Ovary (tissue), 9 donors: ENCODE measurements around the gene UBXN2A. TPM values are rescaled to one million over a fixed set of nuclear protein-coding genes. Genes with fewer than 3 reads are reported as not detected.

Source experiments
- DNase-seq, 5 donors: peaks; one replicate each; pipeline ENCODE4 v3.0.0-alpha.2; 2019 to 2020
- H3K27ac ChIP-seq, 2 donors: fragments of 200-600 bp; one replicate each; pipeline versions ENCODE4 v1.5.1 to v1.8.0; 2019 to 2022
- H3K27me3 ChIP-seq: fragments of 200-600 bp; one replicate; pipeline ENCODE4 v1.8.0; 2022
- H3K36me3 ChIP-seq: fragments of 200-600 bp; sonication (generic); one replicate; pipeline ENCODE4 v1.5.1; 2019
- H3K4me1 ChIP-seq: one replicate; pipeline ENCODE4 v1.8.1; 2013; ENCODE audit warnings: mild to moderate bottlenecking, moderate library complexity; ENCODE audit not compliant: insufficient read depth
- H3K4me3 ChIP-seq: fragments of 200-600 bp; sonication (generic); one replicate; pipeline ENCODE4 v1.5.1; 2017
- H3K9me3 ChIP-seq, 2 donors: fragments of 200-600 bp in 1 of 2; sonication (generic) in 1 of 2; one replicate each; pipeline versions ENCODE4 v1.5.1 to v1.8.1; 2013 to 2019; ENCODE audit warnings: mild to moderate bottlenecking in 1 of 2, moderate library complexity in 1 of 2
- CTCF ChIP-seq, 3 donors: fragments of 450-650 bp in 2 of 3; fragments of 200-600 bp in 1 of 3; IDR thresholded peaks; one replicate each; pipeline versions ENCODE4 v1.5.1 to v1.8.0; 2016 to 2022; ENCODE audit warnings: antibody characterized with exemption in 3 of 3, mild to moderate bottlenecking in 1 of 3
- EP300 ChIP-seq: sonication (generic); formaldehyde crosslinking; IDR thresholded peaks from one replicate; pipeline ENCODE4 v1.6.1; 2017; ENCODE audit warnings: antibody characterized with exemption
- POLR2A ChIP-seq: fragments of 450-650 bp; IDR thresholded peaks from one replicate; pipeline ENCODE4 v1.6.1; 2017; ENCODE audit warnings: antibody characterized with exemption, mild to moderate bottlenecking, moderate library complexity
- WGBS, 3 donors: extraction: QIAGEN DNeasy Blood & Tissue Kit in 1 of 3; methylation state at CpG; one replicate each; pipeline versions ENCODE4 v1.1.5 to v1.1.7; 2013 to 2017; 5-methylcytosine and 5-hydroxymethylcytosine counted together
- intact Hi-C, 4 donors: fragments of 100-400 bp; cut with DNase I; formaldehyde crosslinking; loops; one replicate each; pipeline versions ENCODE4 v1.11.0 to v1.15.1; 2022 to 2023
- polyA plus RNA-seq, 2 donors: library from polyadenylated mRNA; stranded (reverse); fragments of 200-250 nt in 1 of 2; fragments of 350-450 nt in 1 of 2; fragmentation: Illumina TruSeq in 1 of 2; extraction: RNeasy Lipid Tissue Mini Kit (QIAGEN cat#74804) in 1 of 2; gene quantifications; one replicate each; pipeline ENCODE4 v1.2.3, GENCODE V29; 2013 to 2014
- total RNA-seq, 7 donors: library from RNA; depleted of rRNA in 2 of 7; stranded (reverse); fragments of >200 nt in 2 of 7; fragmentation: NEBNext Ultra II Directional in 3 of 7; extraction: Animal tissue kit (Norgen Biotek cat#: 25700) in 3 of 7; gene quantifications; one replicate each; pipeline versions ENCODE4 v1.1.0 to v1.2.4, GENCODE V29; 2016 to 2023
- donor health status: DM: no; HTN: no; CAD: no; lungs with moderate emphysema.
- donor health status: DM: no; HTN: no; CAD: no.
- donor health status: Bipolar disorder and iron deficiency.
- donor health status: DM: yes; HTN: yes; CAD: no.
- donor health status: DM: no; HTN: no; CAD: no.
- donor health status: DM: yes; HTN: yes; CAD: no.

UBXN2A gene
- total and polyA plus RNA-seq, 9 donors, result 6.0 to 16.3 (median 14.0) TPM

GRCh38 chr2:23953625-23954024 is 13.4 kb downstream of the UBXN2A start:
- H3K27ac ChIP-seq, result no peak overlapping the region
- peaks cover 3% of the 10 kb centered on the region for H3K4me1 ChIP-seq
- H3K36me3 ChIP-seq, result no peaks in the 10 kb centered on the region
- DNase-seq, result no peak
- H3K9me3 ChIP-seq, result no peaks in the 10 kb centered on the region
- intact Hi-C loops, result no loop called here
- no peaks in the 10 kb centered on the region for H3K27me3 ChIP-seq
- TF ChIP-seq CTCF (IDR thresholded peaks at IDR 0.05) (no peak), POLR2A (no peak), EP300 (no peak)
- H3K4me3 ChIP-seq, result no peak overlapping the region

- no peak overlapping the region for H3K27ac ChIP-seq
- H3K9me3 ChIP-seq, result no peaks in the 10 kb centered on the region
- H3K4me3 ChIP-seq, result no peak overlapping the region
- H3K4me1 ChIP-seq, result peaks cover 3% of the 10 kb centered on the region
- no peaks in the 10 kb centered on the region for H3K27me3 ChIP-seq
- intact Hi-C loops, result no loop called here
- no peaks in the 10 kb centered on the region for H3K36me3 ChIP-seq
- 61 to 75% (median 65%) methylated on average over 6 of the region's 6 CpGs for WGBS, 3 donors
- no peak for TF ChIP-seq EP300
- no peak for TF ChIP-seq POLR2A
- no peak for TF ChIP-seq CTCF (IDR thresholded peaks at IDR 0.05)
- no peak for DNase-seq
These were observed 14.2 kb downstream of the UBXN2A start for GRCh38 chr2:23954325-23955014.

GRCh38 chr2:23967846-23968245 is 27.6 kb downstream of the UBXN2A start:
- H3K36me3 ChIP-seq, result no peaks in the 10 kb centered on the region
- H3K27me3 ChIP-seq, result no peaks in the 10 kb centered on the region
- H3K9me3 ChIP-seq, result no peaks in the 10 kb centered on the region
- DNase-seq, result no peak
- TF ChIP-seq EP300 (no peak), CTCF (IDR thresholded peaks at IDR 0.05) (no peak), POLR2A (no peak)
- H3K27ac ChIP-seq, result no peak overlapping the region
- WGBS, 3 donors, result 96 to 99% (median 97%) methylated on average over 4 of the region's 4 CpGs
- no peaks in the 10 kb centered on the region for H3K4me1 ChIP-seq
- intact Hi-C loops, result no loop called here
- H3K4me3 ChIP-seq, result no peak overlapping the region

GRCh38 chr2:23976883-23977282 is 36.6 kb downstream of the UBXN2A start:
- H3K9me3 ChIP-seq, result no peaks in the 10 kb centered on the region
- no peaks in the 10 kb centered on the region for H3K36me3 ChIP-seq
- intact Hi-C loops, result no loop called here
- no peaks in the 10 kb centered on the region for H3K27me3 ChIP-seq
- no peaks in the 10 kb centered on the region for H3K4me1 ChIP-seq
- no peak for DNase-seq
- whole genome bisulfite sequencing, 3 donors, result 78 to 84% (median 81%) methylated on average over 8 of the region's 8 CpGs
- no peak for TF ChIP-seq EP300
- TF ChIP-seq CTCF (IDR thresholded peaks at IDR 0.05), result no peak
- TF ChIP-seq POLR2A, result no peak
- no peak overlapping the region for H3K4me3 ChIP-seq
- H3K27ac ChIP-seq, result no peak overlapping the region
